Uterus (tissue), 4 donors: ENCODE data around the gene IL36G. TPM values are rescaled to one million over a fixed set of nuclear protein-coding genes. Genes with fewer than 3 reads are reported as not detected.

ENCODE experiments used
- DNase-seq, 2 donors: peaks; one replicate each; pipeline ENCODE4 v3.0.0-alpha.2; 2019 to 2020
- H3K27ac ChIP-seq, 2 donors: fragments of 200-600 bp; sonication (generic); 1 replicate in 1 of 2; 2 replicates in 1 of 2; pipeline ENCODE4 v1.5.1; 2016 to 2018
- H3K27me3 ChIP-seq, 2 donors: fragments of 200-600 bp; sonication (generic); one replicate each; pipeline ENCODE4 v1.5.1; 2018 to 2019; ENCODE audit warnings: control low read depth in 1 of 2
- H3K36me3 ChIP-seq, 2 donors: fragments of 200-600 bp; sonication (generic); one replicate each; pipeline ENCODE4 v1.5.1; 2019; ENCODE audit warnings: control low read depth in 1 of 2
- H3K4me1 ChIP-seq, 2 donors: fragments of 200-600 bp; sonication (generic); one replicate each; pipeline ENCODE4 v1.5.1; 2018 to 2019; ENCODE audit warnings: control low read depth in 1 of 2
- H3K4me3 ChIP-seq, 2 donors: fragments of 200-600 bp; sonication (generic); 1 replicate in 1 of 2; 2 replicates in 1 of 2; pipeline ENCODE4 v1.5.1; 2018 to 2019; ENCODE audit warnings: mild to moderate bottlenecking in 1 of 2
- H3K9me3 ChIP-seq, 2 donors: fragments of 200-600 bp; sonication (generic); one replicate each; pipeline ENCODE4 v1.5.1; 2019; ENCODE audit warnings: control low read depth in 1 of 2
- POLR2A ChIP-seq, 2 donors: fragments of 450-650 bp; IDR thresholded peaks; one replicate each; pipeline ENCODE4 v1.6.1; 2016; ENCODE audit warnings: antibody characterized with exemption in 2 of 2, mild to moderate bottlenecking in 1 of 2, moderate library complexity in 1 of 2
- intact Hi-C: fragments of 100-400 bp; cut with DNase I; formaldehyde crosslinking; loops from one replicate; pipeline ENCODE4 v1.15.1; 2023; ENCODE audit warnings: low total_unique reads
- total RNA-seq, 4 donors: library from RNA; depleted of rRNA in 3 of 4; stranded (reverse); fragments of >200 nt in 3 of 4; gene quantifications; one replicate each; pipeline versions ENCODE4 v1.1.0 to v1.2.4, GENCODE V29; 2014 to 2023
- TF ChIP-seq, protein P1 (sequence below), 4 experiments: fragments of 200-600 bp in 2 of 4; fragments of 450-650 bp in 2 of 4; sonication (generic) in 2 of 4; IDR thresholded peaks; one replicate each; pipeline ENCODE4 v1.5.1; 2016 to 2019; ENCODE audit warnings: antibody characterized with exemption in 4 of 4, mild to moderate bottlenecking in 2 of 4, moderate library complexity in 1 of 4
- donor health status: DM: yes; HTN: yes; CAD: no.

IL36G gene
- total RNA-seq, 4 donors from 2014 or later = not detected

DNA sequence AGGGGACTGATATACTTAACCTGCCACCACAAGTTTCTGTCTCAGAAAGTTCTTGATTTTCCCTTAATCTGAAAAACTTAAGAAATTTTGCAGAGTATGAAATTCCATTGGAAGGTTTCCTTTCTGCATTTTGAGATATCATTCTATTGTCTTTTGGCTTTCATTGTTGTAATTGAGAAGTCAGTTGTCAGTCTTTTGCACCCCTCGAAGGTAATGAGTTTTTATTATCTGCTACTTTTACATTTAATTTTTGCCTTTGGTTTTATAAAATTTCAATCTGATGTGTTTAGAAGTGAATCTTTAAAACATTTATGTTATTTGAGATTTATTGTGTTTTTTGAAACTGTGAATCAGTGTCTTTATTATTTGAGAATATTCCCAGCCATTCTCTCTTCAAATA is 22.6 kb downstream of the IL36G start:
- Histone ChIP-seq H3K27me3 (no peaks in the 10 kb centered on the region), H3K4me3 (no peak overlapping the region), H3K9me3 (no peaks in the 10 kb centered on the region), H3K36me3 (no peaks in the 10 kb centered on the region), H3K27ac (no peak overlapping the region), H3K4me1 (no peaks in the 10 kb centered on the region)
- intact Hi-C loops = no loop called here
- no peak for DNase-seq
- no peak for TF ChIP-seq POLR2A (IDR thresholded peaks at IDR 0.05)
- TF ChIP-seq, protein P1, sequence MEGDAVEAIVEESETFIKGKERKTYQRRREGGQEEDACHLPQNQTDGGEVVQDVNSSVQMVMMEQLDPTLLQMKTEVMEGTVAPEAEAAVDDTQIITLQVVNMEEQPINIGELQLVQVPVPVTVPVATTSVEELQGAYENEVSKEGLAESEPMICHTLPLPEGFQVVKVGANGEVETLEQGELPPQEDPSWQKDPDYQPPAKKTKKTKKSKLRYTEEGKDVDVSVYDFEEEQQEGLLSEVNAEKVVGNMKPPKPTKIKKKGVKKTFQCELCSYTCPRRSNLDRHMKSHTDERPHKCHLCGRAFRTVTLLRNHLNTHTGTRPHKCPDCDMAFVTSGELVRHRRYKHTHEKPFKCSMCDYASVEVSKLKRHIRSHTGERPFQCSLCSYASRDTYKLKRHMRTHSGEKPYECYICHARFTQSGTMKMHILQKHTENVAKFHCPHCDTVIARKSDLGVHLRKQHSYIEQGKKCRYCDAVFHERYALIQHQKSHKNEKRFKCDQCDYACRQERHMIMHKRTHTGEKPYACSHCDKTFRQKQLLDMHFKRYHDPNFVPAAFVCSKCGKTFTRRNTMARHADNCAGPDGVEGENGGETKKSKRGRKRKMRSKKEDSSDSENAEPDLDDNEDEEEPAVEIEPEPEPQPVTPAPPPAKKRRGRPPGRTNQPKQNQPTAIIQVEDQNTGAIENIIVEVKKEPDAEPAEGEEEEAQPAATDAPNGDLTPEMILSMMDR (IDR thresholded peaks at IDR 0.05) = no peak

DNA sequence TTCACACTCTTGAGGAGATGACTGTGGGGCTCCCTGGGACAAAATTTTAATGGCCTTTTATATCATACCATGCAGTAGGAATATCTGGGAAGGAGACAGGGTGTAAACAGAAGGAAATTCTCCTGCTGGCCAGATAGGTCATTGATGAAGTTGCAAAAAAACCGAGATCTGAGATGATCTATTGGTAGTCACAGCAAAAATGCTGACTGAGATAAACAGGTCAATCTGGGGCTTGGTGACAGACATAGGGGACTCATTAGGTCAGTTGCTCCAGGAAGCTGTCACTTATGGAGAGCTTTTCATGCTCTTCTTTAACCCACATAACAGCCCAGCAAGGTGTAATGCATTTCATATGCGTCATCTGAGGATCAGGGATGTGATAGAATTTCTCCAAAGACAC is 24.9 kb downstream of the IL36G start:
- intact Hi-C loops = no loop called here
- TF ChIP-seq, protein P1 (IDR thresholded peaks at IDR 0.05) = no peak
- no peak for TF ChIP-seq POLR2A (IDR thresholded peaks at IDR 0.05)
- no peak for DNase-seq

DNA sequence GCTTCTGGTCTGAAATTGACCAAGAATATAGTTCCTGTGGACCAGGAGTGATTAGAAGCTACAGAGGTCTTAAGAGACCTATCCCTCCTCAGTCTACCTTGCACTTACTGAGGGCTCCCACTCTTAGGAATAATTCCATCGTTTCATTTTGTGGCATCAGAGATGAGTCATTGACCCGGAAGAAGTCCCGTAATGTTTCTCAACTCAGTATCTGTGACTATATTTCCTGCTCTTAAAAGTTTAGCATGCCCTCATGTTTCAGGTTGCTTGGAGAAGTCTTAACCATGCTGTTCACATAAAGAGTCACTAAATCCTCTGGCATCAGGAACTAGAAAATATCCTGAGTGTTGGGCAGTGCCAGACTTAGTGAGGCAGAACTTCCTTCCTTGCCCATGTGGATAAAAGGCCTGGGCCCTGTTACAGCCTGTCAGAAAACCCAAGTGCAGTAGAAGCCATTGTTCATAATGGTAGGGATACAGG is 27.3 kb downstream of the IL36G start, which contains the start of gene IL36A:
Gene IL36A (plus strand): TSS at position 430 of the 480 bp plus-strand sequence. CDS start 413 bp downstream, outside the sequence.
- Histone ChIP-seq H3K4me1 (no peaks in the 10 kb centered on the region), H3K27ac (no peak within 1 kb of the TSS), H3K9me3 (no peaks in the 10 kb centered on the region), H3K4me3 (no peak within 1 kb of the TSS), H3K36me3 (no peaks in the 10 kb centered on the region), H3K27me3 (no peaks in the 10 kb centered on the region)
- no peak for TF ChIP-seq POLR2A (IDR thresholded peaks at IDR 0.05)
- TF ChIP-seq, protein P1 (IDR thresholded peaks at IDR 0.05) = no peak
- no peak for DNase-seq
- intact Hi-C loops = no loop called here

More for the DNA sequence above, 24.9 kb downstream of the IL36G start:
- Histone ChIP-seq H3K36me3 (no peaks in the 10 kb centered on the region), H3K4me3 (no peak overlapping the region), H3K9me3 (no peaks in the 10 kb centered on the region), H3K27me3 (no peaks in the 10 kb centered on the region), H3K27ac (no peak overlapping the region), H3K4me1 (no peaks in the 10 kb centered on the region)

DNA sequence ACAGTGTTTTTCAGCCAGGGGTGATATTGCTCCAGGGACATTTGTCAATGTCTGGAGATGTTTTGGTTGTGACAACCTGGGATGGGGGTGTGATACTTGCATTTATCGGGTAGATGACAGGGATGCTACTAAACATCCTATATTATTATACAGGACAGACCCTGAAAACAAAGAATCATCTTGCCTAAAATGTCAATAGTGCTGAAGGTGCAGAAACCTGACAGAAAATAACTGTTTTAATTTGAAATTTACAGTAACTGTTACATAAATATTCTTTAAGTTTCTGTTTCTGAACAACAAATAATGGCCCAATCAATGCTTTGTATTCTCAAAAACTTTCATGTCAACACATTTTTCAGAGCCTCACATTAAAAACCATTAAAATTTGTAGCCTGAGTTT is 29.4 kb downstream of the IL36G start:
- Histone ChIP-seq H3K27me3 (no peaks in the 10 kb centered on the region), H3K4me1 (no peaks in the 10 kb centered on the region), H3K36me3 (no peaks in the 10 kb centered on the region), H3K4me3 (no peak overlapping the region), H3K9me3 (no peaks in the 10 kb centered on the region), H3K27ac (no peak overlapping the region)
- TF ChIP-seq, protein P1 (IDR thresholded peaks at IDR 0.05) = no peak
- TF ChIP-seq POLR2A (IDR thresholded peaks at IDR 0.05) = no peak
- DNase-seq = no peak
- intact Hi-C loops = no loop called here

DNA sequence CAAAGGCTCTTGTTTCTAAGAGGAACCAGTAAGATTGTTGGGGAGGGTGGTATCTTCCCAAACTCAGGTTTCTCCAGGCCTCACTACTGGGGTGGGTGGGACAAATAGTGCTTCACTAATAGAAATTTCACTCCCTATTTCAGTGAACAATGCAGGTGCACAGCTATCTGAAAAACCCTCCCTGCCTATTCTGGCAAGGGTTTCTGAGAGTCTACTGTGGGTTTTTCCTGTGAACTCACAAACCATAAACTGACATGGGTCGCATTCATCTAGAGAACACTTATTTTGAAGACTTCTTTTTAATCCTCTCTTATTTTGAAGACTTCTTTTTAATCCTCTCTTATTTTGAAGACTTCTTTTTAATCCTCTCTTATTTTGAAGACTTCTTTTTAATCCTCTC is 31.8 kb downstream of the IL36G start:
- TF ChIP-seq POLR2A (IDR thresholded peaks at IDR 0.05) = no peak
- no peak overlapping the region for H3K27ac ChIP-seq
- intact Hi-C loops = no loop called here
- no peaks in the 10 kb centered on the region for H3K27me3 ChIP-seq
- DNase-seq = no peak
- H3K9me3 ChIP-seq = no peaks in the 10 kb centered on the region
- H3K4me1 ChIP-seq = no peaks in the 10 kb centered on the region
- no peak overlapping the region for H3K4me3 ChIP-seq
- H3K36me3 ChIP-seq = no peaks in the 10 kb centered on the region

DNA sequence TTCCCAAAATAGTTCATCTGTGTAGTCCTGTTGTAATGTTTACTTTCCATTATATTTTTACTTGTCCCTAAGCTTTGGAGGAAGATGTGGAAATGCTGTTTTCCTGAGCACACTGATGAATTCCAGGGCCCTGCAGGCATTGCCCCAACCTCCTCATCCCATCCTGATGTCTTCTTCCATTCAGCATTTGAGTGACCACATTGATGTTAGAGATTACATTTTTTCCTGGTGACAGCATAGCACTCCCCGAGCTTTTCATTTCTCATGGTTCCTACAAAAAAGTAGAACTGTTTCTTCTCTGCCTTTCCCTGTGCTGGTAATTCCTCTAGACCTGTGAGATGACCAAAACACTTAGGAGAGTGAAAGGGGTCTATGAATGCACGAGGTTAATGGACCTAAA is 32.3 kb downstream of the IL36G start:
- Histone ChIP-seq H3K36me3 (no peaks in the 10 kb centered on the region), H3K4me3 (no peak overlapping the region), H3K27me3 (no peaks in the 10 kb centered on the region), H3K27ac (no peak overlapping the region), H3K4me1 (no peaks in the 10 kb centered on the region), H3K9me3 (no peaks in the 10 kb centered on the region)
- intact Hi-C loops = no loop called here
- DNase-seq = no peak
- TF ChIP-seq, protein P1 (IDR thresholded peaks at IDR 0.05) = no peak
- no peak for TF ChIP-seq POLR2A (IDR thresholded peaks at IDR 0.05)
